Measurements from ENCODE around the gene RASSF3. TPM values are rescaled to one million over a fixed set of nuclear protein-coding genes. Genes with fewer than 3 reads are reported as not detected.

The RASSF3 gene
- total RNA-seq, 2 donors from 2014 or later: 116 to 118 TPM

DNA sequence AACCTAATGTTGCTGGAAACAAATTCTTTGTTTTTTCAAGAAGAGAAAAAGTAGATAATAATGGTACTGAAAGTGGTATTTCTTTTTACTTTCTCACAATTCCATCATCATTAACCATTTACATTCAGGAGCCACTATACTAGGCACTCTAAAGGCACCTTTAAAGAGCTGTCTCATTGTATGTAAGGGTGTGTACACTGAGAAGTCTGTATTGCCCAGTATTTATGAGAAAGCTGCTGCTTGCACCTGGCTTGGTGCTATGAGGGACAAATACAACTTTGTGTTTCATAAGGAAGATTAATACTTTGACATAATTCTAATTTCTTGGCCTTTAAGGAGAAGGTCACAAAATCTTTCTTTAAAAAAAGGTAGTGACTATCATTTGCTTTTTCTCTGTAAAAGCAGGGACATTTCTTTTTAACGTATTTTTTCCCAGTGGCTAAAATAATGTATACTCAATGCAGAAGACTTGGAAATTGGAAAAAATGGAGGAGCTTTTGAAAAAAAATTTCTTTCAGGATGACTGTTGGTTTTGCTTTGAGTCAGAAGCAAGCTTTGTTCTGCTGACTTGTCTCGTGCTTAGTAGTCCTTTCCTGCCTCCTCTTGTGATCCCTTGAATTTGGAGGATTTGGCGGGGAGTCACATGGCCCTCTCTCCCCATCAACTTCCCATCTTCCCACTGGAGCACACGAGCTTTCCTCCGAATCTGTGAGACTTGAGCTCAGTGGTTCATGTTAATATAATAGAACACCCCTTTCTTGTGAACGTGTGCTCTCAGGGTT is 50.1 kb downstream of the RASSF3 start:
- no peak for ATAC-seq
- intact Hi-C loops (cut with DNase I): no loop called here

DNA sequence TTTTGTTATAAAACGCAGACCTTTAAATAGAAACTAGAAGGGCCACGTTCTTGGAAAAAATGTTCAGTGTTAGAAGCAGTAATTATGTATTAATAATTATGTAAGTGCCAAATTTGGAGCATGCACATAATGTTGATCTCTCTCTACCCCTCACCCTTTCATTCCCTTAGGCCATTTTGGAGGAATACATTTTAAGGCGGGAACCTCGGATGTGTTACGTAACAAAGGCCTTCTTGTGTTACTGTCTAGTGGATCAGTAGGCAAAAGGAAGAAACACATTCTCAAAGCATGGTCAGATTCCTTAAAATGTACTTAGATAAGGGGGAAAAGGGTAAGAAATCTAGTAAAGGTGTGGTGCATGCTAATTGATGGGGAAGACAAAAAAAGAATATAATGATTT is 52.7 kb downstream of the RASSF3 start:
- DNase-seq (no peak), ATAC-seq (no peak)
- intact Hi-C loops (cut with DNase I): no loop called here

More for the DNA sequence above, 50.1 kb downstream of the RASSF3 start:
- DNase-seq: no peak

DNA sequence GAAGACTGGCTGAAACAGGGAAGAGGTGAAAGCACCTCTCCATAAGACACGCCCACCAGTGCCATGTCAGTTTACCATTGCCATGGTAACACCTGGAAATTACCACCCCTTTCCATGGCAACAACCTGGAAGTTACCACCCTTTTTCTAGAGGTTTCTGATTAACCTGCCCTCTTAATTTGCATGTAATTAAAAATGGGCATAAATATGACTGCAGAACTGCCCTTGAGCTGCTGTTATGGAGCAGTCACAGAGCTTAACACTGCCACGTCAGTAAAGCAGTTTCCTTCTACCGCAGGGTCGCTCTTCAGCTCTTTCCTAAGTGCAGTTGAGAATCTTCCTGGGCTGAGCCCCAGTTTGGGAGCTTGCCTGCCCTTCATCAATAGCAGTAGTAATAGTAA is 55.2 kb downstream of the RASSF3 start:
- ATAC-seq (no peak), DNase-seq (no peak)
- intact Hi-C loops (cut with DNase I): no loop called here

DNA sequence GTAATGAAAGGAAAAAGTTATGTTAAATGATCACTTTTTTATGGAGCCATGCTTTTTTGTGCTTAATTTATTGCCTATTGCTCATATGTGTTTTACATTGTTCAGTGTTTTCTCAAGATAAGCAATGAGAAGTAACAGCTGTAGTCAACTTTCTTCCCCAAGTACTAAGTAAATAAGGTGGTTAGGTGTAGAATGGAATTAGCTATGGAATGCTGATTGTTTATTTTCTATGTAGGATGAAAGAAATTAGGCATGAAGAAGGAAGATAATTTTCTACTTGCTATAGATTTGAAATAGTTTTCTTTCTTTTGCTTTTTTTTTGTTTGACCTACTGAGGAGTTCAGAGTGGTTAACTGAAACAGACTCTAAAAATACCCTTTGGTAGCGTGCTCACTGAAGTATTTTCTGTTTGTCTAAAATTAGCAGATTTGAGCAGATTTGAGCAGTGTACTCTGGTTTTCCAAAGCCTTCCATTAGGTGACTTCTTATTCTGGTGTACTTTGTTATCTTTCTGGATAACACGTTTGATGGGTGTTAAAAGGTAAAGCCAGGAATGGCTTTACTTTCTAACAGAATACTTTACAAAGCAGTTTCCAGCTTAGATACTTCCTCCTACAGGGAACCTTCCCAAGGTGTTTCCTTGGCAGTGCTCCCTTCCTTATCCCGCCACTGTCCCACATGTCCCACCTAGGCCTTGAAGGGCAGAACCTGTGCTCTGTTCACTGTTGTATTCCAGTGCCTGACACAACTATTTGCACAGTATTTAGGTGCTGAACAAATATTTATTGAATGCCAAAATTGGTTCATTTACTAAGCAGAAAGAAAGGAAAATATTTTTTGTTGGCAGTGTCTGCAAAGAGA is 56.0 kb downstream of the RASSF3 start:
- intact Hi-C loops (cut with DNase I): no loop called here
- ATAC-seq (no peak), DNase-seq (no peak)

DNA sequence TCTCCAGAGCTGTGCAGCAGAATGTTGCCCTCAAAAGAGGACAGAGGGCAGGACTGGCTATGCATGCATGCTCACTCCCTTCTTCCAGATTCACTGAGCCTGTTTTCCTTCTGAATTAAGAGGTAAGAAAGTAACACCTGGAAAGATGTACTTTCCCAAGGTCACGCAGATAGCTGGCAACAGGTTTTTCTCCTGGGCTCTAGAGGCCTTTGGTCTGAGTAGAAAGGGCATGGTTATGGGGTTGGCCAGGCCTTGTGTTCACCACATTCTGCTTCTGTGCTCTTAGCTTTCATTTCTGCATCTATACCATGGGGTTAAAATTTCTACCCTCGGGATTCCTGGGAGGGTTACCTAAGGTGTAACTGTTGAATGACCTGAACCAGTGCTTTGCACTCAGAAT is 57.5 kb downstream of the RASSF3 start:
- no peak for DNase-seq
- ATAC-seq: no peak
- intact Hi-C loops (cut with DNase I): no loop called here

DNA sequence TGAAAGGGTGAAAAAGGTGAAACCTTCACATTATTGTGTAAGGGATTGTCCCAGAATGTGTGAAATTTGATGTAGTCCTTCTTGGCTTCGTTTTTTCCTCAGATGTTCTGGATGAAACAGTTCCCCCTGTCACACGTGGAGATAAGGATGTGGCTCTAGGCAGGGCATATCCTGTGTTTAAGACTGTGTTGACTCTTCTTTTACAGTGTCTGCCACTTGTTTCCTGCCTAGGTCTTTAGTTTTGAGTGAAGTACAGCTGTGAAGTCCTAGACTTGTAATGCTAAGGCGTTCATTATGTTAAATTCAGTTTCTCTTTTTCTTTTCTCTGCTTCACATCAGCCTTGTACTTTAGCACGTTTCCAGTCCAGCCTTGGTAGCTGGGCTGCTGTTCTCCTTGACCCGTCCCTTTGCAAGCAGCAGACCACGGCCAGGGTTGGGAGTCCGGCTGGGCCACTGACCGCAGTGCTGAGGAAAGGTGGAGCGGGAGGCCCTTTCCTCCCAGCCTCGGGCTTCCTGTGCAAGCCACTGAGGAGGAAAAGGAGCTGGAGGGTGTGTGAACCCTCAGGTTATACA is 59.1 kb downstream of the RASSF3 start:
- DNase-seq: peak; percentile 55
- intact Hi-C loops (cut with DNase I): no loop called here
- peak; percentile 20 to 45 for ATAC-seq

DNA sequence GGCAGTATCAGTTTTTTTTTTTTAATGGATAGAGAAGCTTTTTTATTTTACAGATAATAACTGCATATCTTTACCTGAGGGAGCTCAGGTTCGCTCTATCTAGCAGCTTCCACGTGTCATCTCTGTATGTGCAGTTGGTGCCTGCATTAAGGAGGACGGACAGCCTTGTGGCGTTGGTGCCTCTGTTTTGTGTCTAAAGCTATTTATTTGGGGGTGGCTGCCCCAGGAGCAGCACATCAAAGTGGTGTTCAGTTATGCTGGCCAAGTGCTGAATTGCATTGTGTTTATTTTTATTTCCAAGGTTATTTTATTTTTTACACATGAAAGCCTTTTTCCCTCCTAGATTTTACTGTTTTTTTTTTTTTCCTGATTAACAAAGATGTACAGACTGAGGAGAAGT is 59.7 kb downstream of the RASSF3 start:
- ATAC-seq: no peak
- no peak for DNase-seq
- intact Hi-C loops (cut with DNase I): no loop called here

DNA sequence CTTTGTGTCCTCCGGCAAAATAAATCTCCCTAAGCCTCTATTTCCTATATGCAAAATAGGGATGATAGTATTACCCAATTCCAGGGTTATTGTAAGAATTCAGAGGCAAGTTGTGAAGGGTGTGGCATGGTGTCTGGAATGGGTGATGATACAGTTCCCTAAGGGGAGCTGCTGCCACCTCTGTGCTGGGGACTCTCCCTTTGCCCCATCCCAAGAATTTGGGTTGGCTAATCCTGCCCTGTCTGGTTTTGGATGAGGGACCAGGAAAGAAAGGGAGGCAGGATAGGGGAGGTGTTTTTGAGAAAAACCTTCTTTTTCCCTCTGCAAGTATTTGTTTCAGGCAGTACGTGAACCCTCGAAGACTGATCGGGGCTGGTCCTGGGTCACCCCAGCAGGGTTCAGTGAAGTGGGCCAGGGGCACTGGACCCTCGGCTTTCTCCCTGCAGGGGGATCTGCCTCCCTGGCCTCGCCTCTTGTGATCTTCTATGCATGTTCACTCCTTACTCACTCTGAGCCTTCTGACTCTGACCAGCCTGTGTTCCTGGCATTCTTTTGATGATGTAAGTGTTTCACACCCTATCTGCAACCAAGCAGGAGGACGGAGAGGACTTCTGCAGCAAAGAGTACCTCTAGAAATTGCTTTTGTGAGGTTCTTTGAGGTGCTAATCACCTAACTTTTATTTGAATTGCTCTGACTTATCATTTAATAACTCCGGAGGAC is 60.8 kb downstream of the RASSF3 start:
- DNase-seq (no peak), ATAC-seq (peak in 1 of 2 donors; percentile 66)
- intact Hi-C loops (cut with DNase I): no loop called here

DNA sequence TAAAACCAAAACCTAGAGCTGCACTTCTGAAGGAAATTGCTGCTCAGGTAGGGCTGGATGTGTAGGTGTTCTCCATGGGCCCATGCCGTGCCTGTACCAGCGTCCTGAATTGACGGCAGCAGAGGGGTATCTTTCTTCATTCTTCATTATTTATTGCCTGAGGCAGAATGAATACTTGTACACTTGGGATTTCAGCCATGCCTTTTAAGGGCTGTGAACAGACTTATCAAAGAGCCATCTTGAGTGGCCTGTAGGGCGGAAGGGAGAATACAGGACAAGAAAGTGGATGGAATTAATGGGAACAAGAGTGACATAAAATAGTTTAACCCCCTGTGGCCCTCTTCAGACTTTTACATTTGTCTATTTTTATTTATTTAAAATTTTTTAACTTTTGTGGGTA is 61.4 kb downstream of the RASSF3 start:
- intact Hi-C loops (cut with DNase I): no loop called here
- ATAC-seq (no peak), DNase-seq (no peak)

DNA sequence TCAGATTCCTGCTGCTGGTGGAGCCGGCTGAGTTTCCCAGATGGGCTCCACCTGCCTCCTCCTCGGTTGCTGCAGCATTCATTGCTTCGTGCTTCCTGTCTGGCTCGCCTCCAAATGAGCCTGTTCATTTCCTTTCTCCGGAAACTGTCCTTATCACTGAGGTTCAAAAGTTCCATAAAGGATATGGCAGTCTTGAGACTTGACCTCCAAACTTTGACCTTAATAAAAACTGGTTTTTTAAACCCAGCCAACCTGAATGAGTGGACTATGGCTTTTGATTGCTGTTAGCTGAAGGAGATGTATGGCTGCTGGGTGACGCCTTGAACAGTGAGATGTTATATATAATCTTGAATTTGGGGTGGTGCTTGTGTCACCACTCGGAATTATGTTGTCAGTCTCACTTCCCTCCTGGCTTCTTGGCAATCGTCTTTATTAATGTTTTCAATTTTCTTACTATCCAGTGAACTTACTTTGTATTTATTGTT is 62.7 kb downstream of the RASSF3 start:
- intact Hi-C loops (cut with DNase I): no loop called here
- ATAC-seq (peak in 1 of 2 donors; percentile 6), DNase-seq (peak; percentile 79)

DNA sequence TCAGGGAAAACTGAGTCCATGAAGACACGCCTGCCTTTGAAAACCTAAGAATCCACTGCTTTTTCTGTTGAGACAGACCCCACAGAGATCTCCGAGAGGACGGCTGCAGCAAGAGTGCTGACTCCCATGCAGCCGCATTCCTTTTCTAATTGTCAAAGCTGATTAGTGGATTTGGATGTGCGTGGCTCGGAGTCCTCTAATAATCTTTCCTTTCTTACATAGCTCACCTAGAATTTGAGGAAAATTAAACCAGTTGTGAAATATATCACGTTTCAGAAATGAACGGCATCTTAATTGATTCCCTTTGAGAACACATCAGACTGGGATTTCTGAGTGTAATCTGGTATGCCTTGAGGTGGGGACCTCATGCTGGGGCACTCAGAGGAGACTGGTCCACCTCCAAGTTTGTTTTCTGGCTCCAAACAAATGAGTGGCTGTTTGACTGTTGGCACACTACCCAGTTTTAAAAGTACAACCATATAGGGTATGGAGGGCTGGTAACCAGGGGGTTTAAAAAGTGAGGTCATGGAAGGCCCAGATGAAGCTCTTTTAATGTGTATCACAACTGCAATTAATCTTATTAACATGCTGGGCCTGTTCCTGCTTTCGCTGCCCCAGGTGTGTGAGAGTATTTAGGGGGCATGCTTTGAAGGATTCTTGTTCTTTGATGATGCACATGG is 63.3 kb downstream of the RASSF3 start:
- ATAC-seq (peak; percentile 9 to 20), DNase-seq (no peak)
- intact Hi-C loops (cut with DNase I): no loop called here

DNA sequence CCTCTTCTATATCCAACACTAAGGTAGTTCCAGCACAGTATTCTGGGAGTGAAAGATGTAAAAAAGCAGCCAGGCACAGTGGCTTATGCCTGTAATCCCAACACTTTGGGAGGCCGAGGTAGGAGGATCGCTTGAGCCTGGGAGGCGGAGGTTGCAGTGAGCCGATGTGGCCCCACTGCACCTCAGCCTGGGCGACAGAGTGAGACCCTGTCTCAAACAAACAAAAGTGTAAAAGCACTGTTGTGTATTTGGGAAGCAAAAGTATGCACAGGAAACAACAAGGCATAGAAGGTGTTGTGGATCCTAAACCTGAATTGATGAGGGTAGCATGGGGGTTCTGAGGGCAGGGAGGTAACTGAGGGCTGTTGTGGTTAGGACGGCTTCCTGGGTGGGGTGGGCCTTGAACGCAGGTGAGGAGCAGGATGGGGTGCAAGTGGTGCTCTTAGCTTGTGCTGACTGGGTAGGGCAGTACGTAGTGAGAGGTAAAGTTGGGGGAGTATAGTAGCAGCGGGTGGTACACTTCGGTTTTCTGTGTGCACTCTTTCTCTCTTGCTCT is 64.2 kb downstream of the RASSF3 start:
- DNase-seq: no peak
- ATAC-seq: no peak
- intact Hi-C loops (cut with DNase I): no loop called here

DNA sequence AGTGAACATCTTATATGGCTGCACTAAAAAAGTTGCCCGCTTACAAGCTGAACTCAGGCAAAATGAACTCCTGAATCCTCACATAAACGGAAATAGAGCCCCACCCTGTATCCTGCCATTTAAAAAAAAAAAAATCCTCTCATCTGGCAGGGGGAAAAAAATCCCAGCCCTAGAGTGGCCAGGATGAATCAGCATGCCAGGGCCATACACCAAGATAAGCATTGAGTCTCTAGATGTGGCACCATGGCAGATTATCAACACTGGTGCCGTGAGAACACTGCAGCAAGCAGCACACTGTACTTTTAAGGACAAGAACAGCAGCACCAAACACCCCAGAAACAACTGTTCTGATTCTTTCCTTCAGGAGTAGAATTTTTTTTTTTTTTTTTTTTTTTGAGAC is 65.5 kb downstream of the RASSF3 start:
- ATAC-seq: peak; percentile 61 to 63
- DNase-seq: peak; percentile 70
- intact Hi-C loops (cut with DNase I): loop anchor here in 1 of 2 donors (5.0 kb wide), 2 partner anchors 48 to 63 kb away; partner anchors contain the start of gene RASSF3

DNA sequence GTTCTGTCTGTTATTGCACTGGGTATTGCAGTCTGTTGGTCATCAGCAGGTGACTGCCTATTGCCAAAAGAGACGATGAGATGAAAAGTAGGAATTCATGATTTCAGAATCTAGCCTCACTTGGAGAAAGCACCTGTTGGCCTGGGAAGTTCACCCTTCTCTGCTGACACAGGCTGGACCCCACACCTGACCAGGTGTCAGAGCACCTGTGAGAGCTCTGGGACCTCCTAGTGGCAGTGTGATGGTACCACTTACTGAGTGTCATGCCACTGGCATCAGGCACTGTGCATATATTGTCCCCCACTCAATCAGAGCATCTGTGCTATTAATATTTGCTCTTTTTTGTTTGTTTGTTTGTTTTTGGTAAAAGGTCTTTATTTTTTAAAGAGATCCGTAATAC is 68.0 kb downstream of the RASSF3 start:
- DNase-seq: no peak
- intact Hi-C loops (cut with DNase I): loop anchor here in 1 of 2 donors (5.0 kb wide), 2 partner anchors 51 to 66 kb away; partner anchors contain the start of gene RASSF3
- ATAC-seq: no peak

DNA sequence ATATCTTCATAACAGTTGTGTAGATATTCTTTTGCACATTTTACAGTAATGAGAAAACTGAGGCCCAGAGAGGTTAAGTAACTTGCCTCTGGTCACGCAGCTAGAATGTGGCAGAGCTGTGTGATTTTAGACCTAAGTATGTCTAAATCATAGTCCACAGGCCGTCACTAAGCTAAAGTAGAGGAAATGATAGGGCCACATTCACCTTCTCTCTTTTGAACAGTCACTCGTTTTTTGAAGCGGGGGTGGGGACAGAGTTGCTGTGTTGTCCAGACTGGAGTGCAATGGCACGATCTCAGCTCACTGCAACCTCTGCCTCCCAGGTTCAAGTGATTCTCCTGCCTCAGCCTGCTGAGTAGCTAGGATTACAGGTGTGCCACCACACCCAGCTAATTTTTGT is 68.5 kb downstream of the RASSF3 start:
- intact Hi-C loops (cut with DNase I): loop anchor here in 1 of 2 donors (5.0 kb wide), 2 partner anchors 52 to 67 kb away; partner anchors contain the start of gene RASSF3
- ATAC-seq (no peak), DNase-seq (no peak)

DNA sequence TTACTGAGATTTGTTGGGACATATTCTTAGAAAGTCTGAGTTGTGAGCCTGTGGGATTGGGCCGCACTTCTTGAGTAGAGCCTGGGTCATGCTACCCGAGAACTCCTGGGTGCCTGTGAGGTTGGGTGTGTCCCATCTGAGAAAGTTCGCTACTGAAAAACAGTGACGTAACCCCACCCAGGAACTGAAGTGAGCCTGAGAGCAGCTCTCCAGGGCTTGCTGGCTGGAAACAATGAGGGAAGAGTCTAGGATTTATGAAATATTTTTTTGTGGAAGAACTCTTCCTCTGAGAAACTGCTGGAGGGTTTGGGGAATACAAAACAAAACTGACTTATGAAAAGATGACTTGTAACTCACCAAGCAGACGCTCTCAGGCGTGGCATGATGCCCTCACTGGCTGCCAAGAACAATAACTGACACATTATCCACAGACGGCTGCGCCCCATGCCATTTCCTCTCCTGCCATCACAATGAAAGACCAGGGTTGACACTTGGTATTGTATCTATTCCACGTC is 69.2 kb downstream of the RASSF3 start:
- intact Hi-C loops (cut with DNase I): loop anchor here in 1 of 2 donors (5.0 kb wide), 2 partner anchors 52 to 67 kb away; partner anchors contain the start of gene RASSF3
- ATAC-seq: peak; percentile 59 to 64

DNA sequence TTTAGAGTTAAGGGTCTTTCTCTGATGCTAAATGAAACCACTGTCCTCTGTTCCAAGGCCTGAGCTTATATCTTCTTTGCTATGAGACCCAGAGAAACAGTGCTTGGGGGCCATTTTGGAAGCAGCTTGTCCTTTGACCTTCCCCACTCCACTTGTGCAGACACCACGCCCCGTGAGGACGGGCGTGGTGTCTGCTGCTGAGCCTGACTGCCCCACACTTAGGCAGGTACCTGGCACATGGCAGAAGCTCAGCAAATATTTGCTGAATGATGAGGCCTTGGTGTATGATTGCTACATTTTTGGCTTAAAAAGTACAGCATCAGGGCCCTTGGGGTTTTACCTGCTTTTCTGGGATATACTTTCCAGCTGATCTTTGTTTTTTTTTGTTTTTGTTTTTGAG is 69.9 kb downstream of the RASSF3 start:
- ATAC-seq: peak in 1 of 2 donors; percentile 56
- intact Hi-C loops (cut with DNase I): no loop called here
- DNase-seq: no peak

More for the DNA sequence above, 69.2 kb downstream of the RASSF3 start:
- DNase-seq: peak; percentile 84

All from left cardiac atrium (tissue), 4 donors.